GM21737 (cell line): Measurements from ENCODE around the gene GARNL3.

Experiments
- ATAC-seq: cut with Tn5 transposase; IDR thresholded peaks from one replicate; pipeline ENCODE4 v1.9.1; 2021; ENCODE audit warnings: mild to moderate bottlenecking, moderate library complexity; ENCODE audit not compliant: unreplicated experiment

GARNL3 gene

GRCh38 chr9:127384016-127384730, 119.6 kb downstream of the GARNL3 start:
- ATAC-seq = no peak

- ATAC-seq = no peak
Observed at GRCh38 chr9:127384901-127385300, 120.3 kb downstream of the GARNL3 start.

GRCh38 chr9:127386249-127386648, 121.7 kb downstream of the GARNL3 start:
- ATAC-seq = no peak

DNA sequence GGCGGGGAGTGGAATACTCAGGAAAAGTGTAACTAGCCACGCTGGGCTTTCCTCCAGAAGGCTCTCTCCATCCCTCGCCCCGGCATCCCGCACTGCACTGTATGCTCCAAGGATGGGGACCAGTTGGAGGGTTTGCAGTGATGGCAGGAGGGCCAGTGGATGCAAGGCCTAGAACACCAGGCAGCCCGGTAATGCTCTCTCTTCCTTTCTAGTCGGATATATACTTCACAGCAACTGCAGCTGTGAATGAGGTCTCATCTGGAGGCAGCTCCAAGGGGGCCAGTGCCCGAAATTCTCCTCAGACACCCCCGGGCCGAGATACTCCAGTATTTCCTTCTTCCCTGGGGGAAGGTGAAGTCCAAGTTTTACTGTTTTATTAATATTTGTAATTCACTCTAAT, 122.4 kb downstream of the GARNL3 start:
- no peak for ATAC-seq

DNA sequence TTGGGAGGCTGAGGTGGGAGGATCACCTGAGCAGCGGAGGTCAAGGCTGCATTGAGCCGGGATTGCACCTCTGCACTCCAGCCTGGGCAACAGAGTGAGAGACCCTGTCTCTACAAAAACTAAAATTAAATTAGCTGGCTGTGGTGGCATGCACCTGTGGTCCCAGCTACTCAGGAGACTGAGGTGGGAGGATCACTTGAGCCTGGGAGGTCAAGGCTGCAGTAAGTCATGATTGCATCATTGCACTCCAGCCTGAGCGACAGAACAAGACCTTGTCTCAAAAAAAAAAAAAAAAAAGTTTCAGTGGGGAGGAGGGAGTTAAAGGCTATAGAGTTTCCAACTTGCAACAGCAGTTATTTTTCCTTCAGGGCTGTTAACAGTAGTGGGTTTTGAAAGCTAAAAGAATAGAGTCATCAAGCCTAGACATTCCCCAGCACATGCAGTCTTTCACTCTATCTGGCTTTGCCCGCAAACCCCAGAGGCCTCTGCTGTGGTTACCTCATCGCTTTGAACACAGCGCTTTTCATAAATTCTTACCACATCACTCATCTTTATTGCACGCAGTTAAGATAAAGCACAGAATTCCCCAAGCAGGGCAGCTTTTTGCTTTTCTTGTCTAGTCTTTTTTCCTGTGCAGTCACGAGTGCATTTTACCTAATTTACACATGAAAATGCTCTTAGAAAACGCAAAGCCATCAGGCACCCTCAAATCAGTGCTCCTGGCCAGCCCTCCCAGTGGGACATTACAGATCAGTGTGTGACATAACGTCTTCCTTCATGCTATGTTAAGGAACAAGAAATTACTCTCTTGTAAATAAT, 123.7 kb downstream of the GARNL3 start:
- ATAC-seq = peak; percentile 68

DNA sequence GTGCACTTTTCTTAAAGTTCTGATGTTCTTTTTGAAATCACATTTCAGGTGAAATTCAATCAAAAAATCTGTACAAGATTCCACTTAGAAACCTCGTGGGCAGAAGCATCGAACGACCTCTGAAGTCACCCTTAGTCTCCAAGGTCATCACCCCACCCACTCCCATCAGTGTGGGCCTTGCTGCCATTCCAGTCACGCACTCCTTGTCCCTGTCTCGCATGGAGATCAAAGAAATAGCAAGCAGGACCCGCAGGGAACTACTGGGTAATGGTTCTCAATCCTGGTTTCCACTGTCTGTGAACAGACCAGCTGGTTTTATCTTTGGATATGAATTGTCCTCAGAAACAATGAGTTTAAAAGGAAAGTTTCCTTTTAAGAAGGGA, 124.3 kb downstream of the GARNL3 start:
- ATAC-seq = no peak

- ATAC-seq = no peak
Observed at GRCh38 chr9:127389381-127390247, 125.0 kb downstream of the GARNL3 start.

GRCh38 chr9:127390248-127390545, 125.6 kb downstream of the GARNL3 start:
- no peak for ATAC-seq

DNA sequence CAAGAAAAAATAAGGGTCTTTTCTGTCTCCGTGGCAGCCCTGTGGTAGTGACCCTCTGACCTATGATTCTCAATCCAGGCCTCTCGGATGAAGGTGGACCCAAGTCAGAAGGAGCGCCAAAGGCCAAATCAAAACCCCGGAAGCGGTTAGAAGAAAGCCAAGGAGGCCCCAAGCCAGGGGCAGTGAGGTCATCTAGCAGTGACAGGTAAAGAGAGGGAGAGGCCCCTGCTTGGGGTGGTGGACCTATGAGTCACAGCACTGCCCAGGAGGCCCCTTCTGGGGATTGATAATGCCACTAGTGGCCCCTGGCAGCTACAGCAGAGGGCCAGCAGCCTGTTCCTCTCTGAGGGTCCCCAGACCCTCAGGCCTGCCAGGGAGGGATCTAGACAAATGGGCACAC, 126.0 kb downstream of the GARNL3 start:
- ATAC-seq = no peak

DNA sequence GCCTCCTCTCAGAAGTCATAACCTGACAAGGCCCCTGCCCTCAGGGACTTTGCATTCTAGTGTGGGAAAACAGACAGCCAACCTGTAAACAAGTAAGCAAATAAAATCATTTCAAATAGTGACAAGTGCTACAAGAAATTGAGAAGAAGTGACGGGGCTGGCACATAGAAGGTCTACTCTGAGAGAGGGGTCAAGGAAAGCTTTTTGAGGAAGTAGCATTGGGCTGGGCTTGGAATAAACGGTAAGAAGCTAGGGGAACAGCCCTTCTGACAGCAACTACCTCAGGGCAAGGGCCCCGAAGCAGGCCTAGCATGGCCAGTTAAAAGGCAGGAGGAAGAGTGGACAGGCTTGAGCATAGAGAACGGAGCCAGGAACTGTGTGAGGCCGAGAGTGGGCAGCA, 127.6 kb downstream of the GARNL3 start:
- ATAC-seq = no peak

- ATAC-seq = no peak
Observed at GRCh38 chr9:127392976-127393375, 128.4 kb downstream of the GARNL3 start.

GRCh38 chr9:127393645-127394044, 129.1 kb downstream of the GARNL3 start:
- no peak for ATAC-seq

DNA sequence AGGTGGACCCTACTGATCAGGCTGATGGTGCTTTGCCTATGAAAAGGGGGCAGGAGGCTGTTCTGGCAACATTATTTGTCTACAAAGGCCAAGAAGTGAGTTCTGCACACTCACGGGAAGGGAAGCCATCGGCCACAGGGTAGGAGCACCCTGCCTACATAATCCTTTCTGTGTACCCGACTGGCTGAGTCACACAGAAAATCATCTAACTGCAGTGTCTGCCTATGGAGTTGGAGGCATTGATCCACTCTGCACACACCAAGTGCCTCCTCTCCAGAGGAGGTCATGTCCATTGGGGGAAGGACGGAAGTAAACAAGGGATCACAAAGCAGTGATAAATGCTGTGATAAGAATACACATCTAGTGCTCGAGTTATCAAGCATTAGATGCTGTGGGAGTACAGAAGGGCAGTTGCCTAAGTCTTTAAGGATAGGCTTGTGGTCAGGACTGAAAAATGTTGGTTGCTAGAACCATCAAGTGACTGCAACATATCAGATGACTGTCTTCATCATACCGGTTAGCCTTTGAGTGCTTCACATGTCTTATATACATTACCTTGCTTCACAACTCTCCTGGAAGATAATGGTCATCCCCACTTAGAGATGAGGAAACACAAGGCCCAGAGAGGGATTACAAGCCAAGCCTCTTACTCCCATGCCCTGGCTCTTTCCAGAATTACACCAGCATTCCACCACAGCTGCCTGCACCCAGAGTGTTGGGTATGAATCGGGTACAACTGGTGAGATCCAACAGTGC, 131.1 kb downstream of the GARNL3 start:
- no peak for ATAC-seq

- no peak for ATAC-seq
Observed at GRCh38 chr9:127396253-127396807, 131.8 kb downstream of the GARNL3 start.

DNA sequence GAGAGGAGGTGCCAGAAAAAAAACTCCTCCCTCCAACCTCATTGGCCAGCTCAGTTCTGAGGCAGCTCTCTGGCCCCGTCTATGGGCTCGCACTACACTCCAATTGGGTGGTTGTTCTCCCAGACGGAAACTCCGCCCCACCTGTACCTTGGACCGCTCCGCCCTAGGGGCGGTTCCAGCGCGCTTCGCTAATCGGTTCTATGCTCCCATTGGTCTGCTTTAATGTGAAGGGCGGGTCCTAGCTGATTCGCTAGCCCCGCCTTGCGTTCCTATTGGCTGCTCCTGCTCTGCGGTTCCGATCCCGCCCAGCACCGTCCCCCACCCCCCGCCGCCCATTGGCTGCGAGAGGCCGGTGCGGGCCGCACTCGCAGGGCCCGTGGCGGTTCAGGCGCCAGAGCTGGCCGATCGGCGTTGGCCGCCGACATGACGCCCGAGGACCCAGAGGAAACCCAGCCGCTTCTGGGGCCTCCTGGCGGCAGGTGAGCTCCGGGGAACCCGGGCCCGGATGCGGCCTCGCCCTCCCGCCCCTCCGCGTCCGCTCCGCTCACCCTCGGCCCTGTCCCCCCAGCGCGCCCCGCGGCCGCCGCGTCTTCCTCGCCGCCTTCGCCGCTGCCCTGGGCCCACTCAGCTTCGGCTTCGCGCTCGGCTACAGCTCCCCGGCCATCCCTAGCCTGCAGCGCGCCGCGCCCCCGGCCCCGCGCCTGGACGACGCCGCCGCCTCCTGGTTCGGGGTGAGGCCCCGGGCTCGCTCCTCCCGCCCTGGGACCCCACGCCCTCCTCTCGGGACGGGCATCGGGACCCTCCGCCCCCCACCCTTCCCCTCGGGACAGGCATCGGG, 132.5 kb downstream of the GARNL3 start, which contains the start of gene SLC2A8:
Gene SLC2A8, plus strand, starts transcription at position 362 of the 838 bp plus-strand sequence. Its CDS starts 62 bp downstream, at position 424.
- ATAC-seq = peak; percentile 93

DNA sequence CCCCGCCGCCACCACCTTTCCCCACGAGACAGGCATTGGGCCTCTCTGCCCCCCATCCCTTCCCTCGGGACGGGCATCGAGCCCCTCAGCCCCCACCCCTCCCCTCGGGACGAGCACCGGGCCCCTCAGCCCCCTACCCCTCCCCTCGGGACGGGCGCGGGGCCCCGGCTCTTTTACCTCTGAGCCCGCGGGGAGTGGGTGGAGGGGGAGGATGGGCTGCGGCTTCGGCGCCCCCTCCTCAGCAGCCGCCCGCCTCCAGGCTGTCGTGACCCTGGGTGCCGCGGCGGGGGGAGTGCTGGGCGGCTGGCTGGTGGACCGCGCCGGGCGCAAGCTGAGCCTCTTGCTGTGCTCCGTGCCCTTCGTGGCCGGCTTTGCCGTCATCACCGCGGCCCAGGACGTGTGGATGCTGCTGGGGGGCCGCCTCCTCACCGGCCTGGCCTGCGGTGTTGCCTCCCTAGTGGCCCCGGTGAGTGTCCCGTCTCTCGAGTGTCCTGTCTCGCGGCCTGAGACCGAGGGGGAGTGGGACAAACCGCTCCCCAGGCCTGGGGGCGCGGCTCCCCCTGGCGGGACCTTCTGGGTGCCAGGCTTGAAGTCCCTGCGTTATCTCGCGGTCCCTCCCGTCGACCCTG, 133.2 kb downstream of the GARNL3 start:
- no peak for ATAC-seq

DNA sequence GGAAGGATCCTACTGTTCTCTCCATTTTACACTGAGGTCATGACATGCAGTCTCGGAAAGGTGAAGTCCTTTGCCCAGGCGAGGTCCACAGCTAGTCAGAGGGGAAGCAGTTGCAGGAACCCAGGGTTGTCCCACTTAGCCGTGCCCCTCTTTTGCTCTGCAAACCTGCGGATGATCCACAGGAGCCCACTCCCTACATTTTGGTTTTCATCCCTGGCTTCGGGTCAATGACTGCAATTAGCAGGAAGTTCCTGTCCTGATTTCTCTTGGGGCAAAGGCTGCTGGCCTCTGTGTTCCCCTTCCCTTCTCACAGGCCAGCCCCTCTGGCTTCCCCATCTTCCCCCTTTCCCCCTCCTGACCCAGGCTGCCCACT, 133.7 kb downstream of the GARNL3 start:
- ATAC-seq = no peak

DNA sequence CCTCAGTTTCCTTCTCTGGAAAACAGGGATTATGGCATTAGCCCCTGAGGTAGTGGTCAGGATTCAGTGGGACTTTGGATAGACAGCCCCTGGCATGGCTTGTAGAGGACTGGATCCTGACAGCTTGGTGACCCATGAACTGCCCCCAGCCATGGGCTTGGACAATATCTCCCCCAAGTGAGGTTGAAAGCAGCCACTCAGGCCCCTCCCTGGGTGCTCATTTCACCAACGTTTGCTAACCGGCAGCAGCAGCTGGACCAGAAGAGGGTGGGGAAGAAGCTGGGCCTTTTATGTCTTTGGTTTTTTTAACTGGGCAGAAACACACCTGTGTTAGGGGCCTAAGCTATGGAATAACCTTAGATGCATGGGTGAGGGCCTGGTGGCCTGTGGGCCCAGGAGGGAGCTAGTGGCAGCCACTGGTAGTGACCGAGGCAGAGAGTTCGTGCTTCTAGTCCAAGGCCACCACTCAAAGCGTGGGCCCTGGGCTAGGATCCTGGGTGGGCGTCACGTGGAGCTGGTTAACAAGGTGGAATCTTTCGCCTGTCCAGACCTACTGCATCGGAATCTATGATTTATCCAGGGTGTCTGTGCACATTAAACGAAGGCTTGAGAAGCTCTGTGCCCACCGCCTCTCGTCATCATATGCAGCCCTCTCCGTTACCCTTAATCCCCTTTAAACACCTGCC, 134.3 kb downstream of the GARNL3 start:
- ATAC-seq = no peak
